ENCODE results near the gene KNTC1.

- TF ChIP-seq POLR2A (IDR thresholded peaks at IDR 0.05): no peak
- TF ChIP-seq CTCF (IDR thresholded peaks at IDR 0.05): no peak
These were observed 10.3 kb upstream of the KNTC1 start for GRCh38 chr12:122516544-122517361.
